A204.1 (cell line): ENCODE measurements around the gene TTC7B.

Source experiments
- FAIRE-seq: peaks from 2 replicates; lab custom pipeline; 2012; peaks lifted over from hg19 to GRCh38; lab: Jason Lieb, UNC

The TTC7B gene

GRCh38 chr14:90483117-90483516, 333.1 kb downstream of the TTC7B start:
- no peak for FAIRE-seq

- no peak for FAIRE-seq
Observed at GRCh38 chr14:90475298-90475697, 340.9 kb downstream of the TTC7B start.
